ENCODE measurements around the gene ZNF469. TPM values are rescaled to one million over a fixed set of nuclear protein-coding genes. Genes with fewer than 3 reads are reported as not detected.

ZNF469 gene
- total RNA-seq, 1 donor from 2014 or later = 1.5 TPM

- no peaks in the 10 kb centered on the region for H3K27me3 Mint-ChIP-seq
- no peak for TF ChIP-seq CTCF (conservative IDR thresholded peaks at IDR 0.05)
- no peak overlapping the region for H3K4me3 Mint-ChIP-seq
- DNase-seq (ENCODE audit: extremely low spot score, unreplicated experiment) = no peak
- no peaks in the 10 kb centered on the region for H3K9me3 Mint-ChIP-seq
- H3K4me1 Mint-ChIP-seq (ENCODE audit: unreplicated experiment) = no peaks in the 10 kb centered on the region
- no peaks in the 10 kb centered on the region for H3K36me3 Mint-ChIP-seq
- no peak overlapping the region for H3K27ac Mint-ChIP-seq
These were observed 47.4 kb downstream of the ZNF469 start for GRCh38 chr16:88430185-88430523.

- DNase-seq (ENCODE audit: extremely low spot score, unreplicated experiment) = no peak
- no peaks in the 10 kb centered on the region for H3K27me3 Mint-ChIP-seq
- TF ChIP-seq CTCF (conservative IDR thresholded peaks at IDR 0.05) = no peak
- no peak overlapping the region for H3K4me3 Mint-ChIP-seq
- H3K27ac Mint-ChIP-seq = no peak overlapping the region
- no peaks in the 10 kb centered on the region for H3K4me1 Mint-ChIP-seq (ENCODE audit: unreplicated experiment)
- no peaks in the 10 kb centered on the region for H3K9me3 Mint-ChIP-seq
- no peaks in the 10 kb centered on the region for H3K36me3 Mint-ChIP-seq
These were observed 48.0 kb downstream of the ZNF469 start for GRCh38 chr16:88430524-88431446.

GRCh38 chr16:88431651-88432050 lies 48.9 kb downstream of the ZNF469 start:
- no peaks in the 10 kb centered on the region for H3K36me3 Mint-ChIP-seq
- H3K4me1 Mint-ChIP-seq (ENCODE audit: unreplicated experiment) = no peaks in the 10 kb centered on the region
- no peak for TF ChIP-seq CTCF (conservative IDR thresholded peaks at IDR 0.05)
- no peak overlapping the region for H3K4me3 Mint-ChIP-seq
- DNase-seq (ENCODE audit: extremely low spot score, unreplicated experiment) = no peak
- no peak overlapping the region for H3K27ac Mint-ChIP-seq
- H3K9me3 Mint-ChIP-seq = no peaks in the 10 kb centered on the region
- H3K27me3 Mint-ChIP-seq = no peaks in the 10 kb centered on the region

GRCh38 chr16:88432174-88432573 lies 49.4 kb downstream of the ZNF469 start:
- Mint-ChIP-seq H3K36me3 (no peaks in the 10 kb centered on the region), H3K9me3 (no peaks in the 10 kb centered on the region), H3K27ac (no peak overlapping the region), H3K4me1 (ENCODE audit: unreplicated experiment) (no peaks in the 10 kb centered on the region), H3K27me3 (no peaks in the 10 kb centered on the region), H3K4me3 (no peak overlapping the region)
- no peak for TF ChIP-seq CTCF (conservative IDR thresholded peaks at IDR 0.05)
- no peak for DNase-seq (ENCODE audit: extremely low spot score, unreplicated experiment)

Other genes with a start within 250 kb of the ZNF469 start
- gene ZFPM1, start 70.3 kb downstream of the ZNF469 start, total RNA-seq (ENCODE audit: low replicate concordance) = 24.0 and 26.7 TPM in 2 replicates
- gene ZC3H18, start 187.4 kb downstream of the ZNF469 start, total RNA-seq (ENCODE audit: low replicate concordance) = 56.5 and 70.2 TPM in 2 replicates